ENCODE measurements around the gene ARHGAP45. TPM values are rescaled to one million over a fixed set of nuclear protein-coding genes. Genes with fewer than 3 reads are reported as not detected.

ARHGAP45 gene
- total RNA-seq, 3 donors from 2014 or later (not counting 1 experiment from before 2014, with no cell fraction given) = 535 to 601 (median 560) TPM

DNA sequence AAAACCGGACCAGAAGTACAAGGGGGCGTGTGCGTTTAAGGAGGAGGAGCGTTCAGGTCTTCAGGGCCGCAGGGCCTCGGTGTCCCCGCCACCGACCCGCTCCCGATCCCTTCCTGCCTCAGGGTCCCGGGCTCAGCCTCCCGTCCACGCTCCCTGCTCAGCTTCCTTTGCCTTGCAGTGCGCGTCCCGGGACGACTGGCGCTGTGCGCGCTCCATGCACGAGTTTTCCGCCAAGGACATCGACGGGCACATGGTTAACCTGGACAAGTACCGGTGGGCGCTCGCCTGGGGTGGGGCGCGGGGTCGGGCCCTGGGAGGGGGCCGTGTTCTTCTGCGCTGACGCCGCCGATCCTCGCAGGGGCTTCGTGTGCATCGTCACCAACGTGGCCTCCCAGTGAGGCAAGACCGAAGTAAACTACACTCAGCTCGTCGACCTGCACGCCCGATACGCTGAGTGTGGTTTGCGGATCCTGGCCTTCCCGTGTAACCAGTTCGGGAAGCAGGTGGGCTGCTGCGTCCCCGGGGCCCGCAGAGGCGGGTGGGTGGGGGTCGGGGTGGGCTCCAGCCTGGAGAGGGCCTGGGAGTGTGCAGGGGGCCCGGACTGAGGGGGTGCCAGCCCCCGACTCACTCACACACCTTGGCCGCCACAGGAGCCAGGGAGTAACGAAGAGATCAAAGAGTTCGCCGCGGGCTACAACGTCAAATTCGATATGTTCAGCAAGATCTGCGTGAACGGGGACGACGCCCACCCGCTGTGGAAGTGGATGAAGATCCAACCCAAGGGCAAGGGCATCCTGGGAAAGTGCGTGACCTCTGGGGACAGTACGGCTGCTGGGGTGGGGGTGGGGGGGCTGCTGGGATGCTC is 38.3 kb downstream of the ARHGAP45 start:
- H3K27me3 Mint-ChIP-seq (ENCODE audit: low read depth in 2 of 2) = no peaks in the 10 kb centered on the region
- peaks cover 9 to 23% of the 10 kb centered on the region in 2 donors for H3K4me1 Mint-ChIP-seq
- H3K27ac Mint-ChIP-seq = peak overlapping the region; percentile 26 to 88
- H3K36me3 ChIP-seq (ENCODE audit: control insufficient read depth, insufficient read depth, low read length) = peaks cover 12% of the 10 kb centered on the region
- peaks cover 50% of the 10 kb centered on the region for H3K4me1 ChIP-seq (ENCODE audit: control insufficient read depth, insufficient read depth, low read length)
- H3K4me3 Mint-ChIP-seq = peak overlapping the region; percentile 75
- ATAC-seq (no peak), DNase-seq (peak in 1 of 2 donors; percentile 40)
- intact Hi-C loops (cut with micrococcal nuclease) = loop anchor here (2.0 kb wide), 1 partner anchor 136 kb away; the partner anchor contains the start of gene ATP5F1D
- no peaks in the 10 kb centered on the region for H3K9me3 ChIP-seq (ENCODE audit: control insufficient read depth, insufficient read depth, low read length)
- peak overlapping the region; percentile 90 for H3K27ac ChIP-seq (ENCODE audit: low read length)
- H3K4me3 ChIP-seq (ENCODE audit: low read length) = peak overlapping the region; percentile 75
- no peaks in the 10 kb centered on the region for H3K27me3 ChIP-seq (ENCODE audit: control insufficient read depth, insufficient read depth, low read length)
- H3K9me3 Mint-ChIP-seq = no peaks in the 10 kb centered on the region
- TF ChIP-seq, protein P1, sequence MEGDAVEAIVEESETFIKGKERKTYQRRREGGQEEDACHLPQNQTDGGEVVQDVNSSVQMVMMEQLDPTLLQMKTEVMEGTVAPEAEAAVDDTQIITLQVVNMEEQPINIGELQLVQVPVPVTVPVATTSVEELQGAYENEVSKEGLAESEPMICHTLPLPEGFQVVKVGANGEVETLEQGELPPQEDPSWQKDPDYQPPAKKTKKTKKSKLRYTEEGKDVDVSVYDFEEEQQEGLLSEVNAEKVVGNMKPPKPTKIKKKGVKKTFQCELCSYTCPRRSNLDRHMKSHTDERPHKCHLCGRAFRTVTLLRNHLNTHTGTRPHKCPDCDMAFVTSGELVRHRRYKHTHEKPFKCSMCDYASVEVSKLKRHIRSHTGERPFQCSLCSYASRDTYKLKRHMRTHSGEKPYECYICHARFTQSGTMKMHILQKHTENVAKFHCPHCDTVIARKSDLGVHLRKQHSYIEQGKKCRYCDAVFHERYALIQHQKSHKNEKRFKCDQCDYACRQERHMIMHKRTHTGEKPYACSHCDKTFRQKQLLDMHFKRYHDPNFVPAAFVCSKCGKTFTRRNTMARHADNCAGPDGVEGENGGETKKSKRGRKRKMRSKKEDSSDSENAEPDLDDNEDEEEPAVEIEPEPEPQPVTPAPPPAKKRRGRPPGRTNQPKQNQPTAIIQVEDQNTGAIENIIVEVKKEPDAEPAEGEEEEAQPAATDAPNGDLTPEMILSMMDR (IDR thresholded peaks at IDR 0.05) = no peak
- 51% methylated on average over 69 of the region's 69 CpGs for WGBS (ENCODE audit: insufficient coverage)
- H3K36me3 Mint-ChIP-seq = no peaks in the 10 kb centered on the region

DNA sequence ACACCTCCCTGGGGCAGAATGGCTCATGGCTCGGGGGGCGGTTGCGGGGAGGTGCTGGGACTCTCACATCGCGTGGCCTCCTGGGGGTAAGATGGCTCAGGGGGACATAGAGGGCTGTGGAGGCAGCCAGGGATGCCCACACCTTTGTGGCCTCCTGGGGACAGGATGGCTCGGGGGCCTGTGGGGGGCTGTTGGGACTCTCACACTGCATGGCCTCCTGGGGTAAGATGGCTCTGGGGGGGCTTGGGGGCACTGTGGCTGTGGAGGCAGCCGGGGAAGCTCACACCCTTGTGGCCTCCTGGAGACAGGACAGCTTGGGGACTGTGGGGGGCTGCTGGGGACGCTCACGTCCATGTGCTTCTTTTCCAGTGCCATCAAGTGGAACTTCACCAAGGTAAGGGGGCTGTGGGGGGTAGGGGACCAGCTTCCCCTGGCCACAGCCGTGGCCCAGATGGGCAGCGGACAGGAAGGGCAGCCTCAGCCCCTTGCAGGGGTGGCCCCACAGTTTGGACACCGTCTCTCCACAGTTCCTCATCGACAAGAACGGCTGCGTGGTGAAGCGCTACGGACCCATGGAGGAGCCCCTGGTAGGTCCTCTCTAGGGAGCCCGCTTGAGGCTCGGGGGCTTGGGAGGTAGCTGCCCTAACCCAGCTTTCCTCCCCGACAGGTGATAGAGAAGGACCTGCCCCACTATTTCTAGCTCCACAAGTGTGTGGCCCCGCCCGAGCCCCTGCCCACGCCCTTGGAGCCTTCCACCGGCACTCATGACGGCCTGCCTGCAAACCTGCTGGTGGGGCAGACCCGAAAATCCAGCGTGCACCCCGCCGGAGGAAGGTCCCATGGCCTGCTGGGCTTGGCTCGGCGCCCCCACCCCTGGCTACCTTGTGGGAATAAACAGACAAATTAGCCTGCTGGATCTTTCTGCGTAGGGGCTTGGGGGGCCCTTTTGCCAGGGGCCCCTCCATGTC is 39.2 kb downstream of the ARHGAP45 start:
- Mint-ChIP-seq H3K9me3 (no peaks in the 10 kb centered on the region), H3K27me3 (ENCODE audit: low read depth in 2 of 2) (no peaks in the 10 kb centered on the region), H3K4me1 (peaks cover 7 to 20% of the 10 kb centered on the region in 2 donors), H3K27ac (peak overlapping the region; percentile 26 to 45), H3K36me3 (no peaks in the 10 kb centered on the region), H3K4me3 (peak overlapping the region; percentile 72)
- peaks cover 20% of the 10 kb centered on the region for H3K36me3 ChIP-seq (ENCODE audit: control insufficient read depth, insufficient read depth, low read length)
- DNase-seq (peak in 1 of 2 donors; percentile 23), ATAC-seq (no peak)
- intact Hi-C loops (cut with micrococcal nuclease) = loop anchor here (2.0 kb wide), 1 partner anchor 135 kb away; the partner anchor contains the start of gene ATP5F1D
- H3K9me3 ChIP-seq (ENCODE audit: control insufficient read depth, insufficient read depth, low read length) = no peaks in the 10 kb centered on the region
- TF ChIP-seq, protein P1 (IDR thresholded peaks at IDR 0.05) = no peak
- H3K27me3 ChIP-seq (ENCODE audit: control insufficient read depth, insufficient read depth, low read length) = no peaks in the 10 kb centered on the region
- peaks cover 41% of the 10 kb centered on the region for H3K4me1 ChIP-seq (ENCODE audit: control insufficient read depth, insufficient read depth, low read length)
- no peak overlapping the region for H3K4me3 ChIP-seq (ENCODE audit: low read length)
- no peak overlapping the region for H3K27ac ChIP-seq (ENCODE audit: low read length)
- 92% methylated on average over 32 of the region's 32 CpGs for WGBS (ENCODE audit: insufficient coverage)

DNA sequence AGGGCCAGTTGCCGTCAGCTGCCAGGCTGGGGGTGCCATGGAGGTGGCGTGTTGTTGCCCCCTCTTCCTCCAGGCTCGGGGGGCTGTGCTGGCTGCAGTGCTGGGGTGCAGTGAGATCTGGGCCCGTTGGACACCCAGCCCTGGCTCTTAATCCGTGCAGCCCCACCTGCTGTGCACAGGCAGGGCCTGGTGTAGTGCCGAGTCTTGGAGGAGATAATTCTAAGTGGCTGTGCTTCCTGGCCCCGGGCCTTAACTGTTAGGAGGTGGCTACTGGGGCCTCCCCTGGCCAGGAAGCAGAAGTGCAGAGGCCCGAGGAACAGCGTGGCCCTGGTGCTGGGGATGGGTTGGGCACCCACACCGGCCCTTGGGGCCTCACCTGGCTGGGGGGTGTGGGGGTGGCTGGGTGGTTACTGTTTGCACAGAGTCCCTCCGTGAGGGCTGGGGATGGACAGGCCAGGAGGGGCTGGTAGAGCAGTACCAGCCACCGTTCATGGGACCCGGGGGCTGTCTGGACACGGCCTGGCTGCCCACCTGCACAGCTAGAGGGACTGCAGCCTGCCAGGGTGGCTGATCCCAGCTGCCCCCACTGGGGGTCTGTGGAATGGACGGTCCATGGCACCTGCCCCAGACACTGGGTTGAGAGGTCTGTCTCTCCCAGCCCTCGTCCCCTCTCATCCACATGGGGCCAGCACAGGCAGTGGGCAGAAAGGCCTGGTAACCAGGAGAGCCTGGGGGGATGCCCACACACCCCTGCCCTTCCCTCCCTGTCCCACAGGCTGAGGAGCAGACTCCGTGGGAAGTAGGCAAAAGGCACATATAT is 40.1 kb downstream of the ARHGAP45 start:
- intact Hi-C loops (cut with micrococcal nuclease) = no loop called here
- peaks cover 32% of the 10 kb centered on the region for H3K4me1 ChIP-seq (ENCODE audit: control insufficient read depth, insufficient read depth, low read length)
- 88% methylated on average over 17 of the region's 17 CpGs for WGBS (ENCODE audit: insufficient coverage)
- H3K27me3 Mint-ChIP-seq (ENCODE audit: low read depth in 2 of 2) = no peaks in the 10 kb centered on the region
- peaks cover 25% of the 10 kb centered on the region for H3K36me3 ChIP-seq (ENCODE audit: control insufficient read depth, insufficient read depth, low read length)
- H3K36me3 Mint-ChIP-seq = no peaks in the 10 kb centered on the region
- no peak overlapping the region for H3K4me3 ChIP-seq (ENCODE audit: low read length)
- H3K4me1 Mint-ChIP-seq = peaks cover 0 to 11% of the 10 kb centered on the region in 2 donors
- DNase-seq (peak in 1 of 2 donors; percentile 29), ATAC-seq (no peak)
- H3K27ac Mint-ChIP-seq = peak overlapping the region; percentile 11 to 45
- no peaks in the 10 kb centered on the region for H3K27me3 ChIP-seq (ENCODE audit: control insufficient read depth, insufficient read depth, low read length)
- H3K4me3 Mint-ChIP-seq = peak overlapping the region; percentile 40
- TF ChIP-seq, protein P1 (IDR thresholded peaks at IDR 0.05) = no peak
- no peaks in the 10 kb centered on the region for H3K9me3 Mint-ChIP-seq
- H3K27ac ChIP-seq (ENCODE audit: low read length) = no peak overlapping the region
- no peaks in the 10 kb centered on the region for H3K9me3 ChIP-seq (ENCODE audit: control insufficient read depth, insufficient read depth, low read length)
